Smooth muscle cell (in vitro differentiated cells): ENCODE measurements around the gene FAM135A. TPM values are rescaled to one million over a fixed set of nuclear protein-coding genes. Genes with fewer than 3 reads are reported as not detected.

Experiments
- DNase-seq: peaks from one replicate; lab custom pipeline; 2025; ENCODE audit not compliant: unreplicated experiment; lab: John Stamatoyannopoulos, UW
- H2AFZ ChIP-seq: fragments of 200-600 bp; sonication (generic); 2 replicates; pipeline ENCODE4 v1.6.0; 2016; ENCODE audit warnings: antibody characterized with exemption, low read depth, mild to moderate bottlenecking
- H3F3A ChIP-seq: fragments of 200-600 bp; sonication (generic); 2 replicates; pipeline ENCODE4 v1.6.0; 2017; ENCODE audit warnings: antibody characterized with exemption, low read depth
- H3K27ac ChIP-seq: fragments of 200-600 bp; sonication (generic); 2 replicates; pipeline ENCODE4 v1.5.1; 2016; ENCODE audit warnings: low read depth, mild to moderate bottlenecking
- H3K27me3 ChIP-seq: fragments of 200-600 bp; sonication (generic); 2 replicates; pipeline ENCODE4 v1.6.1; 2016; ENCODE audit warnings: low read depth, mild to moderate bottlenecking
- H3K36me3 ChIP-seq: fragments of 200-600 bp; sonication (generic); 2 replicates; pipeline ENCODE4 v1.5.1; 2016; ENCODE audit warnings: low read depth
- H3K4me1 ChIP-seq: fragments of 200-600 bp; sonication (generic); 2 replicates; pipeline ENCODE4 v1.5.1; 2016; ENCODE audit warnings: low read depth
- H3K4me2 ChIP-seq: fragments of 200-600 bp; sonication (generic); 2 replicates; pipeline ENCODE4 v1.6.0; 2016; ENCODE audit warnings: mild to moderate bottlenecking
- H3K4me3 ChIP-seq: fragments of 200-600 bp; sonication (generic); 2 replicates; pipeline ENCODE4 v1.5.1; 2016; ENCODE audit warnings: mild to moderate bottlenecking
- H3K79me2 ChIP-seq: fragments of 200-600 bp; sonication (generic); 2 replicates; pipeline ENCODE4 v1.6.0; 2016; ENCODE audit warnings: low read depth, mild to moderate bottlenecking
- H3K9ac ChIP-seq: fragments of 200-600 bp; sonication (generic); 2 replicates; pipeline ENCODE4 v1.6.0; 2016; ENCODE audit warnings: low read depth
- H3K9me3 ChIP-seq: fragments of 200-600 bp; sonication (generic); replicated peaks from 2 replicates; pipeline ENCODE4 v1.5.1; 2016; ENCODE audit warnings: low read depth
- H4K20me1 ChIP-seq: fragments of 200-600 bp; sonication (generic); 2 replicates; pipeline ENCODE4 v1.6.0; 2016; ENCODE audit warnings: low read depth
- WGBS: methylation state at CpG from one replicate; pipeline ENCODE4 v1.1.7; 2016; ENCODE audit warnings: low lambda C conversion rate; 5-methylcytosine and 5-hydroxymethylcytosine counted together
- polyA plus RNA-seq: library from polyadenylated mRNA; unstranded; fragments of >200 nt; fragmentation: Nextera tagmentation; extraction: Ambion mirVana; gene quantifications from 2 replicates; pipeline ENCODE4 v1.2.1, GENCODE V29; 2016
- total RNA-seq: library from RNA; depleted of rRNA; stranded (reverse); fragments of >200 nt; gene quantifications from 2 replicates; pipeline ENCODE4 v1.2.3, GENCODE V29; 2014
- TF ChIP-seq, protein P1 (sequence below): fragments of 200-600 bp; sonication (generic); IDR thresholded peaks from 2 replicates; pipeline ENCODE4 v1.5.1; 2017; ENCODE audit warnings: borderline replicate concordance, mild to moderate bottlenecking, antibody characterized with exemption; ENCODE audit not compliant: insufficient read depth, poor library complexity, severe bottlenecking

FAM135A gene
- total and polyA plus RNA-seq, 2 experiments from 2014 or later = 8.9 to 32.3 TPM

DNA sequence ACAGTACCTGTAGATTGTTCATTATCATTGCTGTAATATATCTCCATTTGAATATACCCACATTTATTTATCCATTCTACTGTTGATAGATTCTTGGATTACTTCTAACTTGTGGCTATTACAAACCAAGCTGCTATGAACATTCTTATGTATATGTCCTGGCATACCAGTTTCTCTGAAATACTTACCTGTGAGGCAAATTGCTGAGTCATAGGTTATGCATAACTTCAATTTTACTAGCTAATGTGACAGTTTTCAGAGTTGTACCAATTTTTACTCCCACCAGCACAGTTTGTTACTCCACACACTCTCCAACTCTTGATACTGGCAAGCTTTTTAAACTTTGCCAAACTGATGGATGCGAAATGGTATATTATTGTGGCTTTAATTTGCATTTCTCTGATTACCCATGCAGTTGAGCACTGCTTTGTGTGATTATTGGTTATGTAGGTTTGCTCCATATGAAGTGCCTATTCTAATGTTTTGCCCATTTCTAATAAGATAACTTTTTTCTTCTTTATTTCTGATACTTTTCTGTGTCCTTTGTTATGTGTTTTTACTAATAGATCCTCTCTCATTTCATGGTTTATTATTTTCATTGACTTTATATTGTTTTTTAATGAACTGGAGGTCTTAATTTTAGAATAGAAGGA, 90.6 kb downstream of the FAM135A start:
- no peak overlapping the region for H3K27ac ChIP-seq
- no peaks in the 10 kb centered on the region for H3K4me1 ChIP-seq
- H2AFZ ChIP-seq = no peak overlapping the region
- peaks cover 28% of the 10 kb centered on the region for H3K36me3 ChIP-seq
- WGBS = 98% methylated on average over 1 of the region's 1 CpG
- no peaks in the 10 kb centered on the region for H3K27me3 ChIP-seq
- H3K4me3 ChIP-seq = no peak overlapping the region
- H4K20me1 ChIP-seq = no peaks in the 10 kb centered on the region
- no peaks in the 10 kb centered on the region for H3K9me3 ChIP-seq
- TF ChIP-seq, protein P1, sequence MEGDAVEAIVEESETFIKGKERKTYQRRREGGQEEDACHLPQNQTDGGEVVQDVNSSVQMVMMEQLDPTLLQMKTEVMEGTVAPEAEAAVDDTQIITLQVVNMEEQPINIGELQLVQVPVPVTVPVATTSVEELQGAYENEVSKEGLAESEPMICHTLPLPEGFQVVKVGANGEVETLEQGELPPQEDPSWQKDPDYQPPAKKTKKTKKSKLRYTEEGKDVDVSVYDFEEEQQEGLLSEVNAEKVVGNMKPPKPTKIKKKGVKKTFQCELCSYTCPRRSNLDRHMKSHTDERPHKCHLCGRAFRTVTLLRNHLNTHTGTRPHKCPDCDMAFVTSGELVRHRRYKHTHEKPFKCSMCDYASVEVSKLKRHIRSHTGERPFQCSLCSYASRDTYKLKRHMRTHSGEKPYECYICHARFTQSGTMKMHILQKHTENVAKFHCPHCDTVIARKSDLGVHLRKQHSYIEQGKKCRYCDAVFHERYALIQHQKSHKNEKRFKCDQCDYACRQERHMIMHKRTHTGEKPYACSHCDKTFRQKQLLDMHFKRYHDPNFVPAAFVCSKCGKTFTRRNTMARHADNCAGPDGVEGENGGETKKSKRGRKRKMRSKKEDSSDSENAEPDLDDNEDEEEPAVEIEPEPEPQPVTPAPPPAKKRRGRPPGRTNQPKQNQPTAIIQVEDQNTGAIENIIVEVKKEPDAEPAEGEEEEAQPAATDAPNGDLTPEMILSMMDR = no peak
- H3F3A ChIP-seq = no peaks in the 10 kb centered on the region
- no peak overlapping the region for H3K9ac ChIP-seq
- no peaks in the 10 kb centered on the region for H3K79me2 ChIP-seq
- DNase-seq = no peak
- H3K4me2 ChIP-seq = no peak overlapping the region

DNA sequence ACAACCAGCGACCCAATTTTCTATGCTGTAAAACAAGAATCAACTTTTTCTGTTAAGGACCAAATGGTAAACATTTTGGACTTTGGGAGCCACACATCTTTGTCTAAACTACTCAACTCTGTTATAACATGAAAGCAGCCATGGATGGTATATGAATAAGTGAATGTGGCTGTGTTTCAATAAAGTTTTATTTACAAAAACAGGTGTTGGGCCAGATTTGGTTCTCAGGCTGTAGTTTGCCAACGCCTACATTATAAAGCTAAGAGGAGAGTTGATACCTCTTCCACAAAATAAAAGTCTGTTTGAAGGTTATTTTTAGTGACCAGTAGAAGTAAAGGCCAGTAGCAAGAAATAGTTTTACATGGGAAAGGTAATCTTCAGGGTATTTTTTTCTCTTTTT, 93.0 kb downstream of the FAM135A start:
- Histone ChIP-seq H3K4me1 (no peaks in the 10 kb centered on the region), H4K20me1 (no peaks in the 10 kb centered on the region), H3K4me2 (no peak overlapping the region), H3K9me3 (no peaks in the 10 kb centered on the region), H3K9ac (no peak overlapping the region), H3K27me3 (no peaks in the 10 kb centered on the region), H3K4me3 (no peak overlapping the region), H3F3A (no peaks in the 10 kb centered on the region), H3K79me2 (no peaks in the 10 kb centered on the region), H3K27ac (no peak overlapping the region), H2AFZ (no peak overlapping the region), H3K36me3 (peaks cover 28% of the 10 kb centered on the region)
- DNase-seq = no peak
- TF ChIP-seq, protein P1 = no peak
- WGBS = 94% methylated on average over 2 of the region's 2 CpGs

DNA sequence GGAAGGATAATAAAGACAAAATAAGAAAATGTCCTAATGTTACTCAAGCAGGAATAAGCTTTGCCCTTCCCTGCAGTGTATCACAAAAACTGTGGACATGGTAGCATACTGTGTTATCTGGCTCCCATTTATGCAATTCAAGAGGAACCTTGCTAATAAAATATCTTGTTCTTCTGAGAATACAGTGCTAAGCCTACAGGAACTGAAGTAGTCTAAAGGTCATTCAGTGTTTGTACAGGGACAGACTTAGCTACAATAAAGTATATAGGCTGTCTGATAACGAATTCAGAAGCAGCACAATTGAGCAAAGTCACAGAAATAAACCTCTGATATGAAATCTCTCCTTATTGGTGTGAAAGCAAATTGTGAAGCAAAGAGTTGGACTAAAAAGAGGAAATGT, 93.9 kb downstream of the FAM135A start:
- Histone ChIP-seq H3K4me1 (no peaks in the 10 kb centered on the region), H3K9me3 (no peaks in the 10 kb centered on the region), H3K4me3 (no peak overlapping the region), H3K27me3 (no peaks in the 10 kb centered on the region), H4K20me1 (no peaks in the 10 kb centered on the region), H3K27ac (no peak overlapping the region), H2AFZ (no peak overlapping the region), H3K9ac (no peak overlapping the region), H3F3A (no peaks in the 10 kb centered on the region), H3K36me3 (peaks cover 28% of the 10 kb centered on the region), H3K4me2 (no peak overlapping the region), H3K79me2 (no peaks in the 10 kb centered on the region)
- TF ChIP-seq, protein P1 = no peak
- DNase-seq = no peak
- 84% methylated on average over 1 of the region's 1 CpG for whole genome bisulfite sequencing

DNA sequence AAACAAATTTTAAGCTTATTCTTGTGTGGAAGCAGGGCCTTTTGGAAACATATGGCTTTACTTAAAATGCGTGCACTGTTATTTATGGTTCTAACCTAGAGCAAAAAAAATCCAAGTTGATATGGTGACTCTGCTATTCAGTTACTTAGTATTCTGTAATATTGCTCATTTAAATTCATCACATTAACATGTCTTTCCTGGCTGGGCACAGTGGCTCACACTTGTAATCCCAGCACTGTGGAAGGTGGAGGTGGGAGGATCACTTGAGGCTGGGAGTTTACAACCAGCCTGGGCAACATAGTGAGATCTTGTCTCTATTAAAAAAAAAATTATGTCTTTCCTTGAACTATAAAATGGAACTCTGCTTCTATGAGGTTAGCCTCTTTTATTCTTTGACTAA, 95.6 kb downstream of the FAM135A start:
- Histone ChIP-seq H3K4me3 (no peak overlapping the region), H3K4me2 (no peak overlapping the region), H4K20me1 (no peaks in the 10 kb centered on the region), H3F3A (no peaks in the 10 kb centered on the region), H3K4me1 (no peaks in the 10 kb centered on the region), H2AFZ (no peak overlapping the region), H3K36me3 (peaks cover 12% of the 10 kb centered on the region), H3K79me2 (no peaks in the 10 kb centered on the region), H3K27ac (no peak overlapping the region), H3K9ac (no peak overlapping the region), H3K9me3 (no peaks in the 10 kb centered on the region), H3K27me3 (no peaks in the 10 kb centered on the region)
- whole genome bisulfite sequencing = 92% methylated on average over 1 of the region's 1 CpG
- TF ChIP-seq, protein P1 = no peak
- no peak for DNase-seq
